GM12878 (cell line): ENCODE measurements around the gene CAB39. TPM values are rescaled to one million over a fixed set of nuclear protein-coding genes. Genes with fewer than 3 reads are reported as not detected.
A peak's percentile ranks its signal among the peaks of the same experiment; 100 is the strongest.

Source experiments
- CHD2 ChIP-seq: IDR thresholded peaks from 2 replicates; pipeline ENCODE4 v1.6.1; 2011; ENCODE audit warnings: low read depth, low read length, improper control_type of control experiment, borderline replicate concordance
- CREB1 ChIP-seq: IDR thresholded peaks from 2 replicates; pipeline ENCODE4 v1.6.1; 2012; ENCODE audit warnings: low read depth, mild to moderate bottlenecking, inconsistent platforms
- CTCF ChIP-seq, 3 experiments: IDR thresholded peaks in 2 of 3; conservative IDR thresholded peaks in 1 of 3; 2 replicates each; pipeline ENCODE4 v1.5.1; 2011; ENCODE audit warnings: low read depth in 3 of 3, low read length in 3 of 3, mild to moderate bottlenecking in 3 of 3, control low read depth in 2 of 3, moderate library complexity in 2 of 3, inconsistent platforms in 1 of 3, mixed read lengths in 1 of 3; ENCODE audit not compliant: control insufficient read depth in 2 of 3, insufficient read depth in 1 of 3; ENCODE audit errors: extremely low read depth in 1 of 3
- E2F4 ChIP-seq: IDR thresholded peaks from 2 replicates; pipeline ENCODE4 v1.6.1; 2012; ENCODE audit warnings: low read depth, low read length, improper control_type of control experiment
- EED ChIP-seq: sonication (generic); IDR thresholded peaks from 2 replicates; pipeline ENCODE4 v1.6.1; 2016; ENCODE audit warnings: antibody characterized with exemption, low read depth
- ESRRA ChIP-seq: IDR thresholded peaks from 2 replicates; pipeline ENCODE4 v1.6.1; 2012; ENCODE audit warnings: mild to moderate bottlenecking, low read length, improper control_type of control experiment
- EZH2 ChIP-seq: IDR thresholded peaks from 2 replicates; pipeline ENCODE4 v1.6.1; 2012; ENCODE audit warnings: low read depth, mild to moderate bottlenecking, control low read depth, inconsistent platforms, low read length, borderline replicate concordance; ENCODE audit not compliant: control insufficient read depth
- HCFC1 ChIP-seq: fragments of 150-350 bp; IDR thresholded peaks from 2 replicates; pipeline ENCODE4 v1.6.1; 2014; ENCODE audit warnings: low read length
- HDAC2 ChIP-seq: fragments of 200-600 bp; sonication (generic); IDR thresholded peaks from 2 replicates; pipeline ENCODE4 v1.6.1; 2017
- KDM1A ChIP-seq: fragments of 200-600 bp; sonication (generic); IDR thresholded peaks from 2 replicates; pipeline ENCODE4 v1.6.1; 2016; ENCODE audit warnings: borderline replicate concordance
- MEF2A ChIP-seq: IDR thresholded peaks from 2 replicates; pipeline ENCODE4 v1.6.1; 2011; ENCODE audit warnings: low read depth, mild to moderate bottlenecking, low read length, moderate library complexity; ENCODE audit not compliant: insufficient read depth
- NFXL1 ChIP-seq: fragments of 450-650 bp; IDR thresholded peaks from 2 replicates; pipeline ENCODE4 v1.6.1; 2017; ENCODE audit warnings: antibody characterized with exemption, mild to moderate bottlenecking, borderline replicate concordance
- PRDM15 ChIP-seq: fragments of 450-650 bp; formaldehyde crosslinking; IDR thresholded peaks from 2 replicates; pipeline ENCODE4 v1.4.0; 2020; ENCODE audit warnings: mild to moderate bottlenecking, moderate library complexity
- RAD21 ChIP-seq: IDR thresholded peaks from 2 replicates; pipeline ENCODE4 v1.6.1; 2011; ENCODE audit warnings: mild to moderate bottlenecking, low read depth, low read length, moderate library complexity; ENCODE audit not compliant: insufficient read depth
- RCOR1 ChIP-seq: conservative IDR thresholded peaks from 2 replicates; pipeline ENCODE4 v1.6.1; 2012; ENCODE audit warnings: low read depth, low read length, improper control_type of control experiment
- RUNX3 ChIP-seq: IDR thresholded peaks from 2 replicates; pipeline ENCODE4 v1.6.1; 2012; ENCODE audit warnings: low read length, inconsistent platforms
- SMAD5 ChIP-seq: IDR thresholded peaks from 2 replicates; pipeline ENCODE4 v1.6.1; 2016; ENCODE audit warnings: antibody characterized with exemption, low read depth
- ZBTB4 ChIP-seq: fragments of 450-650 bp; formaldehyde crosslinking; IDR thresholded peaks from 2 replicates; pipeline ENCODE4 v1.4.0; 2022; ENCODE audit warnings: mild to moderate bottlenecking, moderate library complexity
- ZNF622 ChIP-seq: fragments of 450-650 bp; IDR thresholded peaks from 2 replicates; pipeline ENCODE4 v1.6.1; 2017; ENCODE audit warnings: mild to moderate bottlenecking, inconsistent platforms
- ZSCAN29 ChIP-seq: fragments of 450-650 bp; IDR thresholded peaks from 2 replicates; pipeline ENCODE4 v1.6.1; 2017; ENCODE audit warnings: mild to moderate bottlenecking, moderate library complexity
- polyA plus RNA-seq, 11 experiments: library from polyadenylated mRNA; depleted of rRNA in 4 of 11; unstranded in 6 of 11; stranded (reverse) in 5 of 11; fragments of >200 nt; fragmentation: Nextera tagmentation in 4 of 11; fragmentation: Illumina TruSeq in 1 of 11; extraction: Ambion mirVana in 4 of 11; extraction: Trizol in 1 of 11; gene quantifications; 1 replicate in 1 of 11; 2 replicates in 10 of 11; pipeline versions ENCODE4 v1.2.1 to v1.2.3, GENCODE V29; 2011 to 2016; ENCODE audit warnings: inconsistent platforms in 2 of 11, missing spikeins in 2 of 11, low read depth in 1 of 11
- total RNA-seq, 4 experiments: library from RNA; depleted of rRNA in 3 of 4; stranded (reverse); fragments of >200 nt in 3 of 4; fragmentation: Illumina TruSeq in 1 of 4; extraction: Trizol in 1 of 4; gene quantifications; 2 replicates each; pipeline versions ENCODE4 v1.2.1 to v1.2.3, GENCODE V29; 2013 to 2021

The CAB39 gene
- total and polyA plus RNA-seq, 10 of the 15 experiments (the other 5 are each of a cell fraction or from before 2014, with no cell fraction given), result 13.3 to 129 (median 62.9) TPM

- no peak for TF ChIP-seq NFXL1
- no peak for TF ChIP-seq HDAC2
- TF ChIP-seq ZSCAN29, result peak; percentile 61; the same call in 1 of the 2 replicates
- no peak for TF ChIP-seq CREB1
- TF ChIP-seq HCFC1, result no peak
- TF ChIP-seq EZH2, result no peak
- no peak for TF ChIP-seq RUNX3
- no peak for TF ChIP-seq ZBTB4 (CRISPR knock-in tag)
- TF ChIP-seq RAD21, result peak; percentile 10; the same call in 1 of the 2 replicates
- no peak for TF ChIP-seq ZNF622
- TF ChIP-seq CHD2, result 0 out of 2 replicates have a peak, but pooled peaks have one; percentile 86
- no peak for TF ChIP-seq KDM1A
- TF ChIP-seq MEF2A, result peak; percentile 92
- no peak for TF ChIP-seq RCOR1
- no peak for TF ChIP-seq PRDM15 (CRISPR knock-in tag)
- TF ChIP-seq CTCF (IDR thresholded peaks at IDR 0.05 in 2 of 3, conservative IDR thresholded peaks at IDR 0.05 in 1 of 3; ENCODE audit: control insufficient read depth in 2 of 3, extremely low read depth in 1 of 3, insufficient read depth in 1 of 3, low read depth in 3 of 3, low read length in 3 of 3), result no peak
- no peak for TF ChIP-seq SMAD5
- TF ChIP-seq E2F4, result no peak
- TF ChIP-seq ESRRA, result peak; percentile 26; the same call in 1 of the 2 replicates
- TF ChIP-seq EED, result peak; percentile 99
These were observed 44.3 kb upstream of the CAB39 start (continued) for GRCh38 chr2:230668184-230668938.
